GM13977 (cell line): Measurements from ENCODE around the gene MAFG.
A peak's percentile ranks its signal among the peaks of the same experiment; 100 is the strongest.

Experiments used
- DNase-seq: peaks from one replicate; pipeline ENCODE4 v3.0.0; 2012; ENCODE audit warnings: low spot score
- in situ Hi-C: fragments of 300-500 bp; cut with MboI; formaldehyde crosslinking; loops from one replicate; pipeline ENCODE4 v1.12.0; 2022; ENCODE audit warnings: low sequenced_read_pairs, low pct_unique_long_range_greater_than_20kb, mixed read lengths, inconsistent platforms; ENCODE audit not compliant: unreplicated experiment
- TF ChIP-seq, protein P1 (sequence below): IDR thresholded peaks from 2 replicates; pipeline ENCODE4 v1.5.1; 2012; ENCODE audit warnings: mild to moderate bottlenecking, control low read depth; ENCODE audit not compliant: insufficient read depth; ENCODE audit errors: extremely low read depth, missing control alignments

MAFG gene

DNA sequence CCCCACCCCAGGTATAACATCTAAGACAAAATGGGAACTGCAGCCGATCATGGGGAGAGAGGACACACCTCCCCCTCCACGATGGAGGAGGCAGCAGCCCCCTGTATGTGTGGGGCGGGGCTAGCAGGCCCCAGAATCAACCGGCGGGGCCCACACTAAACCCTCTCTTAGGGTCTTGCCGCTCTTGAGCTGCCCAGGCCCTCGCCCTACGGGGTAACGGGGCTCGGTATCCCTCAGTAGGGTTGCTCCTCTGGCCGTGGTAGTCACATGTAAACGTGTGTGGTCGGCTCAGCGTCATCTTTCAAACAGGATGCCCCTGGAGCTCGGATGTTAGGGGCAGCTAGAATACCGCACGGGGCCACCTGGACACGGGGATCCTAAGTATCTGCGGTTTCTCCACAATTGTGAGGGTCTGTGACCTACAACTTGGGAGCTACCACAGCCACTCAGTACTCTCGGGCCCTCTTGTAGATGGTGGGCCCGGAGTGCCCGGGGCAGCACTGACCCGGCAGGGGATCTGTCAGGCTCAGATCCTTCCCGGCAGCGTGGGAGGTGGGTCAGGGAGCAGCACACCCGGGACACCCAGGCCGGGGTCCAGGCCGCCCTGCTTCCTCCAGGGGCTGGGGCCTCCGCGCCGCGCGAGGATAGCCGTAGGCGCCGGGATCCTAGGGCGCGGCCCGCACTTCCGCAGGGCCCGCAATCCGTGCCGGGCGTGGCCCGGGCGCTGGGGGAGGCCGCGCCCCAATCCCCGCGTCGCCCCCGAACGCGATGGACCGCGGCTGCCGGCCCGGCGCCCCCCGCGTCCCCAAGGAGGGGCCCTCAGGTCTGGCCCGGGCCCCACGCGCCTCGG is 57.2 kb downstream of the MAFG start:
- TF ChIP-seq, protein P1, sequence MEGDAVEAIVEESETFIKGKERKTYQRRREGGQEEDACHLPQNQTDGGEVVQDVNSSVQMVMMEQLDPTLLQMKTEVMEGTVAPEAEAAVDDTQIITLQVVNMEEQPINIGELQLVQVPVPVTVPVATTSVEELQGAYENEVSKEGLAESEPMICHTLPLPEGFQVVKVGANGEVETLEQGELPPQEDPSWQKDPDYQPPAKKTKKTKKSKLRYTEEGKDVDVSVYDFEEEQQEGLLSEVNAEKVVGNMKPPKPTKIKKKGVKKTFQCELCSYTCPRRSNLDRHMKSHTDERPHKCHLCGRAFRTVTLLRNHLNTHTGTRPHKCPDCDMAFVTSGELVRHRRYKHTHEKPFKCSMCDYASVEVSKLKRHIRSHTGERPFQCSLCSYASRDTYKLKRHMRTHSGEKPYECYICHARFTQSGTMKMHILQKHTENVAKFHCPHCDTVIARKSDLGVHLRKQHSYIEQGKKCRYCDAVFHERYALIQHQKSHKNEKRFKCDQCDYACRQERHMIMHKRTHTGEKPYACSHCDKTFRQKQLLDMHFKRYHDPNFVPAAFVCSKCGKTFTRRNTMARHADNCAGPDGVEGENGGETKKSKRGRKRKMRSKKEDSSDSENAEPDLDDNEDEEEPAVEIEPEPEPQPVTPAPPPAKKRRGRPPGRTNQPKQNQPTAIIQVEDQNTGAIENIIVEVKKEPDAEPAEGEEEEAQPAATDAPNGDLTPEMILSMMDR, result no peak
- peak; percentile 62 for DNase-seq

DNA sequence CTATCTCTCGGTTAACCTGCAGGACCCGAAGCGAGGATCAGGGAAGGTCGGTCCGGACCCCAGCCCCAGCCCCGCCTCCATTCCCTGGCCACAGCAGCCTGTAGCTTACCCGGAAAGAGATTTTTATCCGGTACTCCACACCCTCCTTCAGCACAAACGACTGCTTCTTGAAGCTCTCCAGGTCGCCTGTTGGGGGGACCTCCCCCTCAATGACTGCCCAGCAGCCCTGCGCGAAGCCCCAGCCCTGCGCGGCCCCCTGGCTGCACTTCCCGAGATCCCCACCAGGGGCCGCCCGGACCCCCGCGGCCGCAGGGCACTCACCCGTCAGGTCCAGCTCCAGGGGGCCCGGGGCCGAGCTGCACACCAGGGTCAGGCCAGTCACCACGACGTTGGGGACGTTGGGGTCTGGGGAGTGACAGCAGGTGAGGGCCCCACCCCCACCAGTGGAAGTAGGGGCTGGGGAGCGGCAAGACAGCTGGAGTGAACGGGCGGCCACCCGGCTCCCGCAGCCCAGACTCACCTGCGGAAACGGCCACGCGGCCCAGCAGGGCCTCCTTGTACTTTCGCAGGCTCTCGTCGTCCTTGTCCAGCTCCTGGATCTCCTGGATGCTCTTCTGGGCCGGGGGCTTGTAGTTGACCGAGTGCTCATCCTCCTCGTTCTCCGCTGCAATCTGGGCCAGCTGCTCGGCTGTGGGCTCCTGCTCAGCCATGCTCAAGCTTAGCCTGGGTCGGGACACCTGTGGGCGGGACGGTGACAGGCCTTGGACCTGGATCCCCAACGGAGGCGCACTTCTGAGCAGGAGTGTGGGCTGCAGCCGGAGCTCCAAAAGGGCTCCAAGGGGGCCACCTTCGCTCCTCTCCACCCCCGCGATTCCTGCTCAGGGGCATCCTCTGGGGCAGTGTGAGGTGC is 58.1 kb downstream of the MAFG start:
- in situ Hi-C loops, result no loop called here
- peak; percentile 81 for DNase-seq
- TF ChIP-seq, protein P1, result peak; percentile 77

More for the DNA sequence above, 57.2 kb downstream of the MAFG start:
- in situ Hi-C loops, result no loop called here

DNA sequence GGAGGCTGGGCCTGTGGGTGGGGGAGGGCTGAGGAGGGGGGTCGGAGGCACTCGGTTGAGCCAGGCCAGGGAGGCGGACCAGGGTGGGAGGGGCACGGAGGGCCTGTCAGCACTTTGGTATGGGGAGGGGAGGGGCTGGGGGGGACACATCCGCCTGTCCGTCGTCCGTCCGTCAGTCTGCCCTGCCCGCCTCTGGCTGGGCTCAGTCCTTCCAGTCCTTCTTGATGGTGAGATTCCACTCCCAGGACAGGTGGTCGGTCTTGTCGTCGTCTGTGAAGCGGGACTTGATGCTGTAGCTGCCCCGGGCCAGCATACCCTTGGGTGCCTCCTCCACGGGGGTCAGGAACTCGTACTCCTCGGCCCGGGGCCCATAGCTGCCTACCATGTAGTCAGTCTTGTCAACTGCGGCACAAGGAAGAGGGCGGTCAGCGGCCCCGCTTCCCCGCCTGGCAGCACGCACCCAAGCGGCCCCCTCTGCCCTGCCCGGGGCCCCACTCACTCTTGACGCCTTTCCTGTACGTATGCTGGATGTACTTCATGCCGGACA is 58.8 kb downstream of the MAFG start:
- in situ Hi-C loops, result no loop called here
- DNase-seq, result no peak
- TF ChIP-seq, protein P1, result no peak
